GM19467 (cell line): ENCODE measurements around the gene RNF217.

Source experiments
- ATAC-seq: cut with Tn5 transposase; IDR thresholded peaks from one replicate; pipeline ENCODE4 v1.9.1; 2021; ENCODE audit warnings: mild to moderate bottlenecking, moderate library complexity; ENCODE audit not compliant: unreplicated experiment

Gene RNF217

GRCh38 chr6:124987999-124988591 is 25.9 kb downstream of the RNF217 start:
- no peak for ATAC-seq

- no peak for ATAC-seq
Observed at GRCh38 chr6:124989136-124989983, 27.1 kb downstream of the RNF217 start.

GRCh38 chr6:124990988-124991387 is 28.8 kb downstream of the RNF217 start:
- no peak for ATAC-seq

DNA sequence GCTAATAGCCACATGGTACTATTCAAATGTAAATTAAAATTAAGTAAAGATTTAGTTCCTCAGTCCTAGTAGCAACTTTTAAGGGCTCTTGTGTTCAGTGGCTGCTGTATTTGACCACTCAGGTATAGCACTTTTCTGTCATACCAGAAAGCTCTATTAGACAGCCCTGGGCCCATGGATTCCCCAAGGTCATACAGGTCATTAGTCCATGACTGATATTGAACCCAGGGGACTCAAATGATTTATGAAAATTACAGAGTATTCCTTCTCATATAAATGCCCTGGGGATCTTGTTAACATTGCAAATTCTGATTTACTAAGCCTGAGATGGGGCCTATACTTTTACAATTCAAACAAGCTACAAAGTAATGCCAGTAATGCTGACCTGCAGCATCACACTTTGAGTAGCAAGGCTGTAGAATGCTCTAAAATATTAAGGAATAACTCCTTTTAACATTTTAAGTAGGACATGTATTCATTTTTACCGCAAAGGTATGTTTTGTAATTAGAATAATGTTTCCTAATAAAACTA is 29.6 kb downstream of the RNF217 start:
- ATAC-seq: no peak

DNA sequence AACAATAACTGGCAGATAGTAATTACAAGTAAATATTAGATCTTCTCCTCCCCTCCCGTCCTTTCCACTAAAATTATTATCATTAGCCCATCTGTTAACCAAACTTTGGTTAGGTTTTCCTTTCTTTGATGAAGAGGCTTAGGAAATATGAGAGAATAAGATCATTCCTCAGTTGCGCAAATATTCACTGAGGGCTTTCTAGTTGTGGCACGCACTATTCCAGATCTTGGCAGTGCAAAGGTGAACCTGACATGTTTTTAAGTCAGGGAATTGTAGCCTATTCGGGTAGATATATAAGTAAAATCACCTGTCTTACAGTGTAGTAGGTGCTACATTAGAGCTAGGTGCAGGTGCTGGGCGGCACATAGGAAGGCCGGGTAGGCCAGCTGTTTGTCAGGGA is 31.1 kb downstream of the RNF217 start:
- ATAC-seq: no peak

DNA sequence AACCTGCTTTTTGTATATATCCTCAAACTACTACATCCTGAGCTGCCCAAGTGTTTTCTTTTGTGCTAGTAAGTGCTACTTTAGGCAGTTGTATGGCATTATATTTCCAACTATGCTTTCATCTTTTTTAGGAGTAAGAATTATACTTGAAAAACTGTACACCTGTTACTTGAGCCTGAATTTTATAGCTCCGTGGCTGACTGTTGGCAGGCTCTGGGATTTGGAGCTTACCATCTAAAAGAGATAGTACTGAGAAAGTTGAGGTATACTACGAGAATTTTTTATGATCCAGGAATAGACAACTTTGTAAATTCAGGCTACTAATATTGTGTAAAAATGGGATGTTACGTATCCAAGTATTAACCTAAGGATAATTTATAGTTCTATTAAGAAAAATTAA is 32.4 kb downstream of the RNF217 start:
- no peak for ATAC-seq

DNA sequence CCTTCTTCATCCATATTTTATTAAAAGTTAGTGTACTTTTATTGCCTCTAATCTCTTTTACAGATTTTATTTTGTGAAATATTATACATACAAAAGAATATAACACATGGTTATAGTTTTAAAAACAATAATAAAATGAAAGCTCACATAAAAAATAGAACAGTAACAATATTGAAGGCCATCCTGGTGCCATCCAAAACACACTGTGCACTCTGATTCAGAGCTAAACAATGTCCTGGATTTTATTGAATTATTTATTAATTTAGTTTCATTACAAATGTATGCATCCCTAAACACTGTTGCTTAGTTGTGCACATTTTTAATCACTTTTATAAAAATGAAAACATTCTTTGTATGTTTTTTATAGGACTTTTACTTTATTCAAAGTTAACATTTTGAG is 32.9 kb downstream of the RNF217 start:
- no peak for ATAC-seq

- no peak for ATAC-seq
Observed at GRCh38 chr6:124995645-124996325, 33.5 kb downstream of the RNF217 start.

DNA sequence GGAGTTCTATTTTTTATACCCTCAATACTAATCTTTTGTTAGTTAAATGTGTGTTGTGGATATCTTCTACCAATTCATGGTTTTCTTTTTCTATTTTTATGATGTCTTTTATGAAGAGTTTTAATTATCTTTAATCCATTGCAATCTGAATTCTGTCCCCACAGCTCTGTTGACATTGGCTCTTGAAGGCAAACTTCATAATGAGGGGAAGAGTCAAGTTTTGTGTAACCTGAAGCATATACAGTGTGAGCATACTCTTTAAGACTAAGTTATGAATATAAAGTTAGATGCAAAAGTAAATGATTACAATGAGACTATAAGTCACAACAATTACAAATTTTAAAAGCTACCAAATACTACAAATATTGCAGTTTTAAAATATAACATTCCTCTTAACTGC is 34.2 kb downstream of the RNF217 start:
- no peak for ATAC-seq

- no peak for ATAC-seq
Observed at GRCh38 chr6:124997196-124997875, 35.1 kb downstream of the RNF217 start.

DNA sequence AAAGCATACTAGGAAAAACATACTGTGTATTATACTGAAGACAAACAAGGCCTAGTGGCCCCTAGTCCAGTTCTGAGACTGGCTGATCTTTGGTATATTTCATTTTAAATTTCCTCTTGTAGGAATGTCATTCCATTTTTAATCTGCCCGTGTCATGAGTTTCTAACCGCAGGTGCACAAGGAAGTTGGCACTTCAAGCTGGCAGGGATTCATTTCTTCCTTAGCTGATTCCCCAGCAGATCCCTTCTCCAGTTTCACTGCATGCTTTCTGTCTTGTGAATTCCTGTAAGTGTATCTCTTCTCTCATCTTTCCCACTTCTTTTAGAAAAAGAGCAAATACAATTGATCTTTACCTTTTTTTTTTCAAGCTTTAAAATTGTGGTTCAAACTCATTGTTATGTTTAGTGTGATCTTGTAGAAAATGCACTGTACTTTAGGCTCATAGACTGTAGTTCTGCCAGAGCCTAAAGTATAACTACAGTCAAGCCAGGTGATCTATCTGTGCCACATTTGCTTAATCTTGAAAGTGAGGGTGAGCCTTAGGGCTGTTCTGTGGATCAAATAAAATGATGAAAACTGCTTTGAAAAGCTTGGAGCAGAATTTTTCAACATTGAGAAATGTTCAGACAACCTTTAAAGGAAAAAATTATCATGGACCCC is 37.0 kb downstream of the RNF217 start:
- ATAC-seq: no peak

DNA sequence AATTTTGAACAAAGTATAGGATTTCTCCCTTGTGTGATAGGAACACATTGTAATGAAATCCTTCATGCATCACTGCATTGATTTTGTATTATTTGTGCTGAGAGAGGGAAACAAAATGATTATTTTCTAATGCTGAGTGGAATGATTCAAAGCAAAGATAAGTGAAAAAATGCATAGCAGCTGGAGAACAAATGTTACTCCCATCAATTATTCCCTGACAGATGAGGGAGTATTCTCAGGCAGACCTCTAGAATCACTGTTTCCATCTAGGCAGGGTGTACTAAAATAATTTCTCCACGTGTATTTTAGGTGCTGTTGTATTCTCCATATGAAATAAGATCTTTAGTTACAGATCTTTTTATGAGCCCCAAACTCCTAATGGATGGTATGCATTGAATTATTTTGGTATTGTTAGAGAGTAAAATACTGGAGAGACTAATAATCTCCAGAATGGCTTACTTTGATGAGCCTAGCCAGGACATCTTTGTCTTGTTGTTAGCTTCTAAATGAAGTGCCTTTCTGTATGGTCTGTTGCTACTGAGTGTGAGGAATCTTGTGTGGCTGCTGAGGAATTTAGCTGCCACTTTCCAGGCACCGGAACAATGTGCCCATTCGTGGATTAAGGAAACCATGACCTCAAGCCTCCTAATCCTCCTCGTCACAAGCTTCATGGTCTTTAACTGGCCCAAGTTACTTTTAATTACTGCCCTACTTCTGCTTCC is 39.6 kb downstream of the RNF217 start:
- no peak for ATAC-seq

DNA sequence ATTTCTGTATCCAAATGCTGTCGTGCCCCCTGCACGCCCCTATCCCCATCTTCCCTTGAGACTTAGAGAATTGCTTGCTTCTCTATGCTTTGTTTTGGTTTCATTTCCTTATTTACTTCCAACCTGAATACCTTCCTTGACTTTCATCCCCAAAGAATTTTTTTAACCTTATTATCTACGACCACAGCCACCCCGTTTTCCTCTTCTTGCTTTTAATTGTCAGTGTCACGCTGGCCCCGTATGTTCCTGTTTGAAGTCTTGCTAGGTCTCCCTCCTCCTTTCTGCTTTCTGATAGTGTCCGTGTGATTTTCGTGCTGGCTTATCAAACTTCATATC is 40.1 kb downstream of the RNF217 start:
- no peak for ATAC-seq

- no peak for ATAC-seq
Observed at GRCh38 chr6:125003070-125003469, 40.8 kb downstream of the RNF217 start.

GRCh38 chr6:125004198-125004597 is 42.0 kb downstream of the RNF217 start:
- no peak for ATAC-seq

DNA sequence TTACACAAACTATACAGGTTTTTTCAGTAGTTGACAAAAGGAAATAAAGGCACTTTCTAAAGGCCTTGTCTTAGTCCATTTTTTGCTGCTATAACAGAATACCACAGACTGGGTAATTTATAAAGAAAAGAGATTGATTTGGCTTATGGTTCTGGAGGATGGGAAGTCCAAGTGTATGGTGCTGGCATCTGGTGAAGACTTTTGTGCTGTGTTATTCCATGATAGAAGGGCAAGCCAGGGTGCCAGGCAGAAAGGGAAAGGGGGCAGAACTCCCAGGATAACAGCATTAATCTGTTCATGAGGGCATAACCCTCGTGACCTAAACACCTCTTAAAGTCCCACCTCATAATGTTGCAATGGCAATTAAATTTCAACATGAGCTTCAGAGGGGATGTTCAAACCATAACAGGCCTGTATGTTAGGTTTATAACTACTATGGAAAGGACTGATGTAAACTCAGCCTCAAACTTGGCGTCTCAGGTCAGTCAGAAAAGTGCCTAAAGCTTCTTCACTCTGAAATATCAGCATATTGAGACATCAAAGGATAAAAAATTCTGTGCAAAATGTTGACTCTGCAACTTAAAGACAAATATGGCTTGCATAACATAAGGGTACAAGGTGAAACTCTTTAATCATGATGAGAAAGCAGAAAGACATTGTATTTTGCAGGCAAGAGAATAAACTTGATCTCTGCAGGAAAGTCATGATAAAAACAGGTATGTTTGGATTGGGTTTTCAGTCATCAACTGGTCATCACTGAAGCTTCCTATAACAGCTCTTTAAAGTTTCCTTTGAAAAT is 42.8 kb downstream of the RNF217 start:
- no peak for ATAC-seq

DNA sequence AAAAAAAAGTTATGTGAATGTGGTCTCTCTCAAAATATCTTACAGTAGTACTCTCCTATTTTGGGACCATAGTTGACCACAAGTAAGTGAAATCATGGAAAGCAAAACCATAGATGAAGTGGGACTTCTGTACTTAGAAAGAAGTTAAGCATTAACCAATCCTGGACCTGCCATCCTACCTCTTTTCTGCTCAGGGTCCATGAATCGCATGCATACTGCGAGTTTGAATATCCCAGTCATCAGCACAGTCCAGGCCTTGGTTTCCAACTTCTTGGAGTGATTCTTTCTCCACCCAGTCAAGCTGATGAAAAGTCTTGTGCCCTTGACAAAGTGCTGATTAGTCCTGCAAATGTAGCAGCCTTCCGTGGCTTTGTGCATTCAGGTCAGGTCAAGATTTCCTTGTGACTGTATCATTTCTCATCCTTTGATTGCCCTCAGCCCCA is 46.0 kb downstream of the RNF217 start:
- no peak for ATAC-seq

DNA sequence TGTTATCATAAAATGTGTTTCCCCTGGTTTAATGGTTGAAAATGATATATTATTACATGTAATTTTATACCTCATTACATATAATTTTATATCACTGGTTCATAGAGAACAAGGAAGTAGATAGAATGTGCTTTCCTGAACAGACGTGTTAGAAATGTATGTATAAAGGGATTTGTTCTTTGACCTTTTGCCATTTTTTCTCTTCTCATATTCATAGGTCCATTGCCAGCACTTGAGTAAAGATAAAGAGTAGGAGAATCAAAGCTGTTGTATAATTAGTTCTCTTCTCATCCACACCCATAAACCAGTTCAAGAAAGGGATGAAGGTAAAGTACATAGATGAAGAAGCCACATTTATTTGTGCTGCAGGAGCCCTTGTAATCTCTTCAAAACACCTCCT is 46.7 kb downstream of the RNF217 start:
- ATAC-seq: no peak

GRCh38 chr6:125009578-125009977 is 47.3 kb downstream of the RNF217 start:
- no peak for ATAC-seq
